ENCODE results near the gene COLEC12.

DNA sequence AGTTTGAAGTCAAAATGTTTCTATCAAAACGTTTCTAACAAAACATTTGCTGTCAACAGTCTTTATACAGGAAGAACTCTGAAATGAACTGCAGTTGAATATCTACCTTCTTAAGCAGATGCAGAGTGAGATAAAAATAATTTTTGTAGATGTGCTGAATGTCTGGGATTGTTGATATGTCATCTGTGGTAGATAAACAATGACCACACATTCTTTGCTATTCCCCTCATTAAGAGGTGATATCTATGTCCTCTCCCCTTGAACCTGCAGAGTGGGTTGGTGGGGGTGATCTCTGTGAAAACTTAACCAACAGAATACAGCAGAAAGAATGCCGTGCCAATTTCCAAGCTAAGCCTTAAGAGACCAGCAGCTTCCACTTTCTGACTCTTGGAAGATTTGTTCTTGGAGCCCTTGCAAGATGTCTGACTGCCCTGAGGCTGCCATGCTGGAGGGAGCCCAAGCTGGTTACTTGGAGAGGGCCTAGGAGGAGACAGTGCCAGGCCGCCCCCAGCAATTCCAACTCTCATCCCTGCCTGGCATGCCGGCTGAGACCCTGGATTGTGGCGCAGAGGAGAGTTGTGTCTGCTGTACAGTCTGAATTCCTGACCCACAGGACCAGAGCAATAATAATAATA is 80.8 kb downstream of the COLEC12 start:
- TF ChIP-seq, protein P1, sequence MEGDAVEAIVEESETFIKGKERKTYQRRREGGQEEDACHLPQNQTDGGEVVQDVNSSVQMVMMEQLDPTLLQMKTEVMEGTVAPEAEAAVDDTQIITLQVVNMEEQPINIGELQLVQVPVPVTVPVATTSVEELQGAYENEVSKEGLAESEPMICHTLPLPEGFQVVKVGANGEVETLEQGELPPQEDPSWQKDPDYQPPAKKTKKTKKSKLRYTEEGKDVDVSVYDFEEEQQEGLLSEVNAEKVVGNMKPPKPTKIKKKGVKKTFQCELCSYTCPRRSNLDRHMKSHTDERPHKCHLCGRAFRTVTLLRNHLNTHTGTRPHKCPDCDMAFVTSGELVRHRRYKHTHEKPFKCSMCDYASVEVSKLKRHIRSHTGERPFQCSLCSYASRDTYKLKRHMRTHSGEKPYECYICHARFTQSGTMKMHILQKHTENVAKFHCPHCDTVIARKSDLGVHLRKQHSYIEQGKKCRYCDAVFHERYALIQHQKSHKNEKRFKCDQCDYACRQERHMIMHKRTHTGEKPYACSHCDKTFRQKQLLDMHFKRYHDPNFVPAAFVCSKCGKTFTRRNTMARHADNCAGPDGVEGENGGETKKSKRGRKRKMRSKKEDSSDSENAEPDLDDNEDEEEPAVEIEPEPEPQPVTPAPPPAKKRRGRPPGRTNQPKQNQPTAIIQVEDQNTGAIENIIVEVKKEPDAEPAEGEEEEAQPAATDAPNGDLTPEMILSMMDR (IDR thresholded peaks at IDR 0.05), result no peak
- no peak for TF ChIP-seq POLR2A (IDR thresholded peaks at IDR 0.05)
